GM12878 (cell line): ENCODE measurements around the gene ENPP7. TPM values are rescaled to one million over a fixed set of nuclear protein-coding genes. Genes with fewer than 3 reads are reported as not detected.

Experiments used
- ATAC-seq: fragments of 200-7000 bp; cut with Tn5 transposase; 3 replicates; pipeline ENCODE4 v1.9.1; 2020; ENCODE audit warnings: mild to moderate bottlenecking, moderate library complexity
- BruUV-seq: library from RNA; stranded (reverse); fragments of 400-500 nt; replicated peaks from 2 replicates; lab custom pipeline; 2021; lab: Mats Ljungman, UMichigan
- CTCF ChIA-PET: fragments of 300-600 bp; sonication (Branson Sonifier 250); formaldehyde crosslinking; extraction: SDS; loops from one replicate; lab custom pipeline; 2021; ENCODE audit warnings: inconsistent platforms; lab: Yijun Ruan, JAX
- POLR2A ChIA-PET: fragments of 350-600 bp; formaldehyde crosslinking; extraction: SDS; loops from one replicate; lab custom pipeline; 2021; ENCODE audit warnings: inconsistent platforms; lab: Charles Lee
- RAD21 ChIA-PET: fragments of 300-600 bp; sonication (Branson Sonifier 250); formaldehyde crosslinking; loops from one replicate; lab custom pipeline; 2023; ENCODE audit warnings: antibody characterized with exemption; ENCODE audit not compliant: unreplicated experiment; lab: Charles Lee
- SMC1A ChIA-PET: fragments of 300-600 bp; sonication (Branson Sonifier 250); formaldehyde crosslinking; loops from one replicate; lab custom pipeline; 2023; ENCODE audit not compliant: unreplicated experiment, uncharacterized antibody; lab: Charles Lee
- DNase-seq: peaks from one replicate; pipeline ENCODE4 v3.0.0-alpha.2; 2011; ENCODE audit warnings: low read depth, low spot score
- FAIRE-seq: peaks from 3 replicates; lab custom pipeline; 2011; peaks lifted over from hg19 to GRCh38; lab: Jason Lieb, UNC
- H2AFZ ChIP-seq: 2 replicates; pipeline ENCODE4 v1.6.0; 2011; ENCODE audit warnings: low read depth, low read length, control low read depth; ENCODE audit not compliant: control insufficient read depth
- H3K27ac ChIP-seq: 2 replicates; pipeline ENCODE4 v1.5.1; 2011; ENCODE audit warnings: control low read depth; ENCODE audit not compliant: control insufficient read depth, insufficient read depth
- H3K27me3 ChIP-seq, 2 experiments: replicated peaks in 1 of 2; 2 replicates each; pipeline versions ENCODE4 v1.6.0 to v1.6.1; 2011; ENCODE audit warnings: low read length in 1 of 2; ENCODE audit not compliant: control insufficient read depth in 2 of 2, insufficient read depth in 2 of 2
- H3K36me3 ChIP-seq, 2 experiments: 2 replicates each; pipeline ENCODE4 v1.5.1; 2011; ENCODE audit warnings: low read length in 1 of 2; ENCODE audit not compliant: control insufficient read depth in 2 of 2, insufficient read depth in 2 of 2
- H3K4me1 ChIP-seq: 2 replicates; pipeline ENCODE4 v1.6.1; 2011; ENCODE audit warnings: mild to moderate bottlenecking, low read length, moderate library complexity, mixed read lengths; ENCODE audit not compliant: control insufficient read depth, insufficient read depth
- H3K4me2 ChIP-seq: 2 replicates; pipeline ENCODE4 v1.6.0; 2011; ENCODE audit warnings: control low read depth; ENCODE audit not compliant: control insufficient read depth, insufficient read depth
- H3K4me3 ChIP-seq: fragments of 200-600 bp; sonication (generic); 2 replicates; pipeline ENCODE4 v1.5.1; 2016
- H3K79me2 ChIP-seq: 2 replicates; pipeline ENCODE4 v1.6.0; 2011; ENCODE audit warnings: low read length; ENCODE audit not compliant: control insufficient read depth, insufficient read depth
- H3K9ac ChIP-seq: 2 replicates; pipeline ENCODE4 v1.8.0; 2011; ENCODE audit warnings: low read length, control low read depth, mixed read lengths; ENCODE audit not compliant: control insufficient read depth, insufficient read depth
- H3K9me3 ChIP-seq: replicated peaks from 3 replicates; pipeline ENCODE4 v1.5.1; 2011; ENCODE audit warnings: mild to moderate bottlenecking, low read length; ENCODE audit not compliant: control insufficient read depth, insufficient read depth
- H4K20me1 ChIP-seq: 2 replicates; pipeline ENCODE4 v1.6.0; 2011; ENCODE audit not compliant: control insufficient read depth, insufficient read depth
- PAX5 ChIP-seq: IDR thresholded peaks from 2 replicates; pipeline ENCODE4 v1.6.1; 2011; ENCODE audit warnings: low read depth, low read length, borderline replicate concordance
- POU2F2 ChIP-seq: IDR thresholded peaks from 3 replicates; pipeline ENCODE4 v1.6.1; 2011; ENCODE audit warnings: low read depth, mild to moderate bottlenecking, low read length, borderline replicate concordance
- SMARCA5 ChIP-seq: fragments of 450-650 bp; IDR thresholded peaks from 2 replicates; pipeline ENCODE4 v1.6.1; 2017; ENCODE audit warnings: mild to moderate bottlenecking
- SP1 ChIP-seq: IDR thresholded peaks from one replicate; pipeline ENCODE4 v1.6.1; 2011; ENCODE audit warnings: low read depth, low read length
- WGBS: methylation state at CpG from one replicate; pipeline ENCODE4 v1.1.6; 2016; ENCODE audit warnings: low lambda C conversion rate; ENCODE audit not compliant: insufficient replicate concordance, insufficient coverage; ENCODE audit errors: missing lambda C conversion rate; 5-methylcytosine and 5-hydroxymethylcytosine counted together
- in situ Hi-C: fragments of 300-500 bp; cut with MboI; formaldehyde crosslinking; loops from 9 replicates; pipeline ENCODE4 v1.14.3; 2018; ENCODE audit warnings: mixed read lengths
- intact Hi-C: fragments of 100-400 bp; cut with micrococcal nuclease; formaldehyde crosslinking; loops from one replicate; pipeline ENCODE4 v1.14.2; 2022; ENCODE audit not compliant: unreplicated experiment
- polyA plus RNA-seq, 11 experiments: library from polyadenylated mRNA; depleted of rRNA in 4 of 11; unstranded in 6 of 11; stranded (reverse) in 5 of 11; fragments of >200 nt; fragmentation: Nextera tagmentation in 4 of 11; fragmentation: Illumina TruSeq in 1 of 11; extraction: Ambion mirVana in 4 of 11; extraction: Trizol in 1 of 11; gene quantifications; 1 replicate in 1 of 11; 2 replicates in 10 of 11; pipeline versions ENCODE4 v1.2.1 to v1.2.3, GENCODE V29; 2011 to 2016; ENCODE audit warnings: inconsistent platforms in 2 of 11, missing spikeins in 2 of 11, low read depth in 1 of 11
- total RNA-seq, 4 experiments: library from RNA; depleted of rRNA in 3 of 4; stranded (reverse); fragments of >200 nt in 3 of 4; fragmentation: Illumina TruSeq in 1 of 4; extraction: Trizol in 1 of 4; gene quantifications; 2 replicates each; pipeline versions ENCODE4 v1.2.1 to v1.2.3, GENCODE V29; 2013 to 2021
- TF ChIP-seq, protein P1 (sequence below): fragments of 450-650 bp; formaldehyde crosslinking; IDR thresholded peaks from 2 replicates; pipeline ENCODE4 v1.5.0; 2022; ENCODE audit warnings: mild to moderate bottlenecking, missing genetic modification characterization
- TF ChIP-seq, protein P2 (sequence below): fragments of 450-650 bp; IDR thresholded peaks from 2 replicates; pipeline ENCODE4 v1.6.1; 2018; ENCODE audit warnings: mild to moderate bottlenecking, low read depth, moderate library complexity; ENCODE audit not compliant: partially characterized antibody
- TF ChIP-seq, protein P3 (sequence below): IDR thresholded peaks from 2 replicates; pipeline ENCODE4 v1.6.1; 2012; ENCODE audit warnings: mild to moderate bottlenecking, low read depth, low read length
- TF ChIP-seq, protein P4 (sequence below): IDR thresholded peaks from 2 replicates; pipeline ENCODE4 v1.6.1; 2011; ENCODE audit warnings: borderline replicate concordance, low read depth, mild to moderate bottlenecking, moderate library complexity, mixed read lengths, low read length; ENCODE audit not compliant: insufficient read depth; ENCODE audit errors: extremely low read length
- TF ChIP-seq, protein P5 (sequence below): IDR thresholded peaks from 2 replicates; pipeline ENCODE4 v1.6.1; 2012; ENCODE audit warnings: low read depth, low read length, improper control_type of control experiment

Gene ENPP7
- total and polyA plus RNA-seq, 10 of the 15 experiments (the other 5 are each of a cell fraction or from before 2014, with no cell fraction given) = 0.04 to 0.41 (median 0.18) TPM; not detected in 1

DNA sequence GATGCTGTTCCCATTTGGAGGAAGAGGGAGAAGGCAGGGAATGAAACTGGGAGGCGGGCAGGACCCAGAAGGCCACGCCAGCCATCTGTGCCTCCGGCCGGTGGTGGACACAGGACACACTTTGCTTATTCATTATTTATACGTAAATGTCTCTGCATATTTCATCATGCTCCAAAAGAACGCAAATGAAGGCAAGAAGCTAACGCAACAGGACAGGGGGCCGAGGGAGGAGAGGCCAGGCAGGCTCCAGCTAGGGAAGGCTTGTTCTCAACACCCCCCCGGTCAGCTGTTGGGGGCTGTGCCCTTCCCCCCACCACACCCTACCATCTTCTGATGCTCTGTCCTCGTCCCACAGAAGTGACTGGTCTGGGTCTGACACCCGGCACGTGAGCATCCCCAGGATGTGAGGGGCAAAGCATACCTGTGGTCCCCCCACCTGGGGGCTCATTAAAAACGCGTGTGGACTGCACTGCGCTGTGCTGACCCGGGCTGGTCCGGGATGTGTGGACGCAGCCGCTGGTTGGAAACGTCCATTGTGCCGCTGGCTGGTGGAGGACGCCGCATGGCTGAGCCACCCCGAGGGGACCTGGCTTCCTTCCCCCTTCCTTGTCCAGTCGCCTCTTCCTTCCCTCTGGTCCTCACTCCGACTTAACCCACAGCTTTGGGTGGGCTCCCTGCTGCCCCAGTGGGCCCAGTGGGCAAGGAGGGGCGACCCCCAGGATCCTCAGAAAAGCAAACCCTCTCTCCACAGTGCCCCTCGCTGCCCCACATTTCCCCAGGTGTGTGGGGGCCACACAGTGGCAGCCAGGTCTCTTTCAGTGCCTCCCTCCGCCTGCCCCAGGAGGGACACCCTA, 46.4 kb upstream of the ENPP7 start:
- FAIRE-seq = no peak
- Histone ChIP-seq H3K9ac (no peak overlapping the region), H3K4me2 (no peak overlapping the region), H3K27ac (no peak overlapping the region), H3K9me3 (no peaks in the 10 kb centered on the region), H3K36me3 (no peaks in the 10 kb centered on the region), H2AFZ (no peak overlapping the region), H3K27me3 (peaks cover 0 to 6% of the 10 kb centered on the region in 2 experiments; a peak in 2 of 4 replicates), H4K20me1 (no peaks in the 10 kb centered on the region), H3K4me3 (no peak overlapping the region), H3K4me1 (no peaks in the 10 kb centered on the region), H3K79me2 (no peaks in the 10 kb centered on the region)
- CTCF ChIA-PET = no interaction called here
- BruUV-seq = no TSS peak
- 31% methylated on average over 29 of the region's 29 CpGs for WGBS
- RAD21 ChIA-PET = no interaction called here
- in situ Hi-C loops = no loop called here
- POLR2A ChIA-PET = no interaction called here
- no peak for ATAC-seq
- SMC1A ChIA-PET = interaction anchor here (0.7 kb wide), 1 partner anchor 27 kb away, joined by 3 read pairs; no protein-coding TSS in a partner anchor
- no peak for DNase-seq
- intact Hi-C loops = no loop called here
- TF ChIP-seq, protein P1, sequence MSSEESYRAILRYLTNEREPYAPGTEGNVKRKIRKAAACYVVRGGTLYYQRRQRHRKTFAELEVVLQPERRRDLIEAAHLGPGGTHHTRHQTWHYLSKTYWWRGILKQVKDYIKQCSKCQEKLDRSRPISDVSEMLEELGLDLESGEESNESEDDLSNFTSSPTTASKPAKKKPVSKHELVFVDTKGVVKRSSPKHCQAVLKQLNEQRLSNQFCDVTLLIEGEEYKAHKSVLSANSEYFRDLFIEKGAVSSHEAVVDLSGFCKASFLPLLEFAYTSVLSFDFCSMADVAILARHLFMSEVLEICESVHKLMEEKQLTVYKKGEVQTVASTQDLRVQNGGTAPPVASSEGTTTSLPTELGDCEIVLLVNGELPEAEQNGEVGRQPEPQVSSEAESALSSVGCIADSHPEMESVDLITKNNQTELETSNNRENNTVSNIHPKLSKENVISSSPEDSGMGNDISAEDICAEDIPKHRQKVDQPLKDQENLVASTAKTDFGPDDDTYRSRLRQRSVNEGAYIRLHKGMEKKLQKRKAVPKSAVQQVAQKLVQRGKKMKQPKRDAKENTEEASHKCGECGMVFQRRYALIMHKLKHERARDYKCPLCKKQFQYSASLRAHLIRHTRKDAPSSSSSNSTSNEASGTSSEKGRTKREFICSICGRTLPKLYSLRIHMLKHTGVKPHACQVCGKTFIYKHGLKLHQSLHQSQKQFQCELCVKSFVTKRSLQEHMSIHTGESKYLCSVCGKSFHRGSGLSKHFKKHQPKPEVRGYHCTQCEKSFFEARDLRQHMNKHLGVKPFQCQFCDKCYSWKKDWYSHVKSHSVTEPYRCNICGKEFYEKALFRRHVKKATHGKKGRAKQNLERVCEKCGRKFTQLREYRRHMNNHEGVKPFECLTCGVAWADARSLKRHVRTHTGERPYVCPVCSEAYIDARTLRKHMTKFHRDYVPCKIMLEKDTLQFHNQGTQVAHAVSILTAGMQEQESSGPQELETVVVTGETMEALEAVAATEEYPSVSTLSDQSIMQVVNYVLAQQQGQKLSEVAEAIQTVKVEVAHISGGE (CRISPR knock-in tag) = no peak
- TF ChIP-seq POU2F2 (no peak), SMARCA5 (no peak), PAX5 (no peak), SP1 (no peak)
- TF ChIP-seq, protein P2, sequence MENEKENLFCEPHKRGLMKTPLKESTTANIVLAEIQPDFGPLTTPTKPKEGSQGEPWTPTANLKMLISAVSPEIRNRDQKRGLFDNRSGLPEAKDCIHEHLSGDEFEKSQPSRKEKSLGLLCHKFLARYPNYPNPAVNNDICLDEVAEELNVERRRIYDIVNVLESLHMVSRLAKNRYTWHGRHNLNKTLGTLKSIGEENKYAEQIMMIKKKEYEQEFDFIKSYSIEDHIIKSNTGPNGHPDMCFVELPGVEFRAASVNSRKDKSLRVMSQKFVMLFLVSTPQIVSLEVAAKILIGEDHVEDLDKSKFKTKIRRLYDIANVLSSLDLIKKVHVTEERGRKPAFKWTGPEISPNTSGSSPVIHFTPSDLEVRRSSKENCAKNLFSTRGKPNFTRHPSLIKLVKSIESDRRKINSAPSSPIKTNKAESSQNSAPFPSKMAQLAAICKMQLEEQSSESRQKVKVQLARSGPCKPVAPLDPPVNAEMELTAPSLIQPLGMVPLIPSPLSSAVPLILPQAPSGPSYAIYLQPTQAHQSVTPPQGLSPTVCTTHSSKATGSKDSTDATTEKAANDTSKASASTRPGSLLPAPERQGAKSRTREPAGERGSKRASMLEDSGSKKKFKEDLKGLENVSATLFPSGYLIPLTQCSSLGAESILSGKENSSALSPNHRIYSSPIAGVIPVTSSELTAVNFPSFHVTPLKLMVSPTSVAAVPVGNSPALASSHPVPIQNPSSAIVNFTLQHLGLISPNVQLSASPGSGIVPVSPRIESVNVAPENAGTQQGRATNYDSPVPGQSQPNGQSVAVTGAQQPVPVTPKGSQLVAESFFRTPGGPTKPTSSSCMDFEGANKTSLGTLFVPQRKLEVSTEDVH = no peak
- TF ChIP-seq, protein P3, sequence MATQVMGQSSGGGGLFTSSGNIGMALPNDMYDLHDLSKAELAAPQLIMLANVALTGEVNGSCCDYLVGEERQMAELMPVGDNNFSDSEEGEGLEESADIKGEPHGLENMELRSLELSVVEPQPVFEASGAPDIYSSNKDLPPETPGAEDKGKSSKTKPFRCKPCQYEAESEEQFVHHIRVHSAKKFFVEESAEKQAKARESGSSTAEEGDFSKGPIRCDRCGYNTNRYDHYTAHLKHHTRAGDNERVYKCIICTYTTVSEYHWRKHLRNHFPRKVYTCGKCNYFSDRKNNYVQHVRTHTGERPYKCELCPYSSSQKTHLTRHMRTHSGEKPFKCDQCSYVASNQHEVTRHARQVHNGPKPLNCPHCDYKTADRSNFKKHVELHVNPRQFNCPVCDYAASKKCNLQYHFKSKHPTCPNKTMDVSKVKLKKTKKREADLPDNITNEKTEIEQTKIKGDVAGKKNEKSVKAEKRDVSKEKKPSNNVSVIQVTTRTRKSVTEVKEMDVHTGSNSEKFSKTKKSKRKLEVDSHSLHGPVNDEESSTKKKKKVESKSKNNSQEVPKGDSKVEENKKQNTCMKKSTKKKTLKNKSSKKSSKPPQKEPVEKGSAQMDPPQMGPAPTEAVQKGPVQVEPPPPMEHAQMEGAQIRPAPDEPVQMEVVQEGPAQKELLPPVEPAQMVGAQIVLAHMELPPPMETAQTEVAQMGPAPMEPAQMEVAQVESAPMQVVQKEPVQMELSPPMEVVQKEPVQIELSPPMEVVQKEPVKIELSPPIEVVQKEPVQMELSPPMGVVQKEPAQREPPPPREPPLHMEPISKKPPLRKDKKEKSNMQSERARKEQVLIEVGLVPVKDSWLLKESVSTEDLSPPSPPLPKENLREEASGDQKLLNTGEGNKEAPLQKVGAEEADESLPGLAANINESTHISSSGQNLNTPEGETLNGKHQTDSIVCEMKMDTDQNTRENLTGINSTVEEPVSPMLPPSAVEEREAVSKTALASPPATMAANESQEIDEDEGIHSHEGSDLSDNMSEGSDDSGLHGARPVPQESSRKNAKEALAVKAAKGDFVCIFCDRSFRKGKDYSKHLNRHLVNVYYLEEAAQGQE = no peak
- TF ChIP-seq, protein P4, sequence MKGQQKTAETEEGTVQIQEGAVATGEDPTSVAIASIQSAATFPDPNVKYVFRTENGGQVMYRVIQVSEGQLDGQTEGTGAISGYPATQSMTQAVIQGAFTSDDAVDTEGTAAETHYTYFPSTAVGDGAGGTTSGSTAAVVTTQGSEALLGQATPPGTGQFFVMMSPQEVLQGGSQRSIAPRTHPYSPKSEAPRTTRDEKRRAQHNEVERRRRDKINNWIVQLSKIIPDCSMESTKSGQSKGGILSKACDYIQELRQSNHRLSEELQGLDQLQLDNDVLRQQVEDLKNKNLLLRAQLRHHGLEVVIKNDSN = no peak
- TF ChIP-seq, protein P5, sequence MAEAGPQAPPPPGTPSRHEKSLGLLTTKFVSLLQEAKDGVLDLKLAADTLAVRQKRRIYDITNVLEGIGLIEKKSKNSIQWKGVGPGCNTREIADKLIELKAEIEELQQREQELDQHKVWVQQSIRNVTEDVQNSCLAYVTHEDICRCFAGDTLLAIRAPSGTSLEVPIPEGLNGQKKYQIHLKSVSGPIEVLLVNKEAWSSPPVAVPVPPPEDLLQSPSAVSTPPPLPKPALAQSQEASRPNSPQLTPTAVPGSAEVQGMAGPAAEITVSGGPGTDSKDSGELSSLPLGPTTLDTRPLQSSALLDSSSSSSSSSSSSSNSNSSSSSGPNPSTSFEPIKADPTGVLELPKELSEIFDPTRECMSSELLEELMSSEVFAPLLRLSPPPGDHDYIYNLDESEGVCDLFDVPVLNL = no peak
